ENCODE data around the gene ABCG4.
"Not testable (repeated sequence)": the region's sequence is repeated elsewhere in the genome, so short reads cannot be mapped to it uniquely, and the experiment has no call there.

ABCG4 gene

GRCh38 chr11:119100994-119101758 lies 47.7 kb upstream of the ABCG4 start:
- Histone ChIP-seq H3K36me3 (ENCODE audit: insufficient read depth, low read length) (peaks cover 27% of the 10 kb centered on the region), H3K79me2 (ENCODE audit: insufficient read depth, low read length) (no peaks in the 10 kb centered on the region), H3K4me1 (ENCODE audit: insufficient read depth, low read length, severe bottlenecking) (peaks cover 42% of the 10 kb centered on the region)

DNA sequence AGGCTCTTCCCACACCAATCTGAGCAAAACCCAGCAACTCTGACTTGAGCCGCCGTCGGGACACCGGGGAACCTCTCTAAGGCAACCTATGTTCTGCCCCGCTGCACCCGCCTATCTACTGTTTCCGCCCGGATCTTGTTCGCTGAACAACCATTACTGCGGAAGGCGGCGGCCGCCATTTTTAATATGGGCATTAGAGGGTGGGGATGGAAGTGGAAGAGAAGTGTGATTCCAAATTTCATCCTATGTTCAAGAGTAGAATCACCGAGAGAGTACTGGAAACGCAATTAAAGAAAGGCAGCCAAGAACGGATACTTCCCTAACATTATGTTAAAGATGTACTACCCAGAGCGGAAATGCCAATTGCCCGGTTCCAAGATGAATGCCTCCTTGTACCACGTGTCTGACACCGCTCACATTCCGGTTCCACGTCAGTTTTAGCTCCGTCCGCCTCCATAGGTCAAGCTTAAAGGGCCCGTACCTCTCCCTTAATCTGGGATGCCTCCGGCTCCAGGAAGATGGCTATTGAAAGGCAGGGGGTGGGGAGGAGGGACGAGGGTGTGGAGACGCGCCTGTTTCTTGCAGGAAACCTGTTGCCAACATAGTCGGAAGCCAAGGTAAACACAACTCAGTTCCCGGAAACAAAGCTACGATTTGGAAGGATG lies 47.0 kb upstream of the ABCG4 start, which contains the start of gene DPAGT1:
Gene DPAGT1, minus strand, starts transcription at position 95 of the 665 bp plus-strand sequence. CDS start 198 bp downstream, outside the sequence.
- H4K20me1 ChIP-seq (ENCODE audit: insufficient read depth, low read length), result no peaks in the 10 kb centered on the region

More at GRCh38 chr11:119100994-119101758, 47.7 kb upstream of the ABCG4 start:
- Histone ChIP-seq H2AFZ (ENCODE audit: low read length) (no peak overlapping the region), H3K9ac (ENCODE audit: low read length) (peak overlapping the region; percentile 88), H3K4me2 (ENCODE audit: low read length) (peak overlapping the region; percentile 97), H3K9me2 (ENCODE audit: low read depth, low read length) (no peaks in the 10 kb centered on the region), H3K4me3 (ENCODE audit: low read depth, low read length, poor library complexity, severe bottlenecking) (peak overlapping the region; percentile 98), H4K20me1 (ENCODE audit: insufficient read depth, low read length) (no peaks in the 10 kb centered on the region), H3K9me3 (ENCODE audit: low read length) (no peaks in the 10 kb centered on the region), H3F3A (ENCODE audit: insufficient read depth, low read length) (no peaks in the 10 kb centered on the region; the same call in 1 of the 2 replicates), H3K27me3 (ENCODE audit: insufficient read depth, low read length) (no peaks in the 10 kb centered on the region), H3K27ac (ENCODE audit: low read depth, low read length, poor library complexity, severe bottlenecking) (peak overlapping the region; percentile 36)
- TF ChIP-seq CTCF (IDR thresholded peaks at IDR 0.05; ENCODE audit: low read length) (no peak), EZH2 (IDR thresholded peaks at IDR 0.05; ENCODE audit: borderline replicate concordance, low read length) (no peak)

GRCh38 chr11:119103161-119103664 lies 45.6 kb upstream of the ABCG4 start:
- Histone ChIP-seq H3K4me1 (ENCODE audit: insufficient read depth, low read length, severe bottlenecking) (peaks cover 40% of the 10 kb centered on the region), H3K9ac (ENCODE audit: low read length) (peak overlapping the region; percentile 88; the same call in 1 of the 2 replicates), H3K4me3 (ENCODE audit: low read depth, low read length, poor library complexity, severe bottlenecking) (peak overlapping the region; percentile 98), H3K4me2 (ENCODE audit: low read length) (peak overlapping the region; percentile 97)
- not testable (repeated sequence) for H3K36me3 ChIP-seq (ENCODE audit: insufficient read depth, low read length); H2AFZ ChIP-seq (ENCODE audit: low read length); H3K27ac ChIP-seq (ENCODE audit: low read depth, low read length, poor library complexity, severe bottlenecking); H4K20me1 ChIP-seq (ENCODE audit: insufficient read depth, low read length); H3K9me2 ChIP-seq (ENCODE audit: low read depth, low read length); H3K27me3 ChIP-seq (ENCODE audit: insufficient read depth, low read length); H3K9me3 ChIP-seq (ENCODE audit: low read length); H3K79me2 ChIP-seq (ENCODE audit: insufficient read depth, low read length); H3F3A ChIP-seq (ENCODE audit: insufficient read depth, low read length)

More for the DNA sequence above, 47.0 kb upstream of the ABCG4 start, which contains the start of gene DPAGT1:
- Histone ChIP-seq H3K9ac (ENCODE audit: low read length) (peak within 1 kb of the TSS; percentile 88), H2AFZ (ENCODE audit: low read length) (0 out of 2 replicates have a peak within 1 kb of the TSS, but pooled peaks have one; percentile 30), H3F3A (ENCODE audit: insufficient read depth, low read length) (no peaks in the 10 kb centered on the region; the same call in 1 of the 2 replicates), H3K36me3 (ENCODE audit: insufficient read depth, low read length) (peaks cover 20% of the 10 kb centered on the region; the same call in 1 of the 2 replicates), H3K27me3 (ENCODE audit: insufficient read depth, low read length) (no peaks in the 10 kb centered on the region), H3K27ac (ENCODE audit: low read depth, low read length, poor library complexity, severe bottlenecking) (peak within 1 kb of the TSS; percentile 69), H3K9me2 (ENCODE audit: low read depth, low read length) (no peaks in the 10 kb centered on the region), H3K4me2 (ENCODE audit: low read length) (peak within 1 kb of the TSS; percentile 97), H3K4me3 (ENCODE audit: low read depth, low read length, poor library complexity, severe bottlenecking) (peak within 1 kb of the TSS; percentile 98), H3K79me2 (ENCODE audit: insufficient read depth, low read length) (no peaks in the 10 kb centered on the region), H3K4me1 (ENCODE audit: insufficient read depth, low read length, severe bottlenecking) (peaks cover 49% of the 10 kb centered on the region), H3K9me3 (ENCODE audit: low read length) (no peaks in the 10 kb centered on the region)
- TF ChIP-seq CTCF (IDR thresholded peaks at IDR 0.05; ENCODE audit: low read length) (no peak), EZH2 (IDR thresholded peaks at IDR 0.05; ENCODE audit: borderline replicate concordance, low read length) (no peak)
